ENCODE data around the gene ZAP70. TPM values are rescaled to one million over a fixed set of nuclear protein-coding genes. Genes with fewer than 3 reads are reported as not detected.

ZAP70 gene
- total and polyA plus RNA-seq, 10 donors: 35.2 to 96.1 (median 62.2) TPM

DNA sequence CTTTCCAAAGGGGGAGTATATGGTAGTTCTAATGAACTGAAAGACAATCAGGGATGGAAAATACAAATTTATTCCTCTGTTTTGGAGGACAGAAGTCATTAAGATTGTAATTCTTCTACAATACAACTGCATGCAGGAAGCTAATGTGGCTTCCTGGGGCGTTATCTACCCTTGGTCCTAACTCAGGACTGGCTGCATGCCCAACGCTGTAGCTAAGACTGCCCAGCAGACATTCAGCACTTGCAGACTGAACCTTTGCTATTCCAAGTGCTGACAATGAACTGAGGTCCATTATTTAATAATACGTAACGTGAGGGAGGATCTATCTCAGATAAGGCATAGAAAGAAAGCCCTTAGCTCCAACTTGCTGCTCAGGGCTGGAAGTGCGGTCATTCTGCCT, 53.2 kb downstream of the ZAP70 start:
- Histone ChIP-seq H3K27me3 (replicated peaks in 1 of 7) (no peaks in the 10 kb centered on the region), H3K4me1 (peaks cover 0 to 12% (median 2%) of the 10 kb centered on the region in 6 donors), H3K4me3 (no peak overlapping the region), H3K9me3 (no peaks in the 10 kb centered on the region), H3K36me3 (peaks cover 4 to 100% (median 60%) of the 10 kb centered on the region in 6 donors), H3K27ac (no peak overlapping the region)
- TF ChIP-seq, protein P1, sequence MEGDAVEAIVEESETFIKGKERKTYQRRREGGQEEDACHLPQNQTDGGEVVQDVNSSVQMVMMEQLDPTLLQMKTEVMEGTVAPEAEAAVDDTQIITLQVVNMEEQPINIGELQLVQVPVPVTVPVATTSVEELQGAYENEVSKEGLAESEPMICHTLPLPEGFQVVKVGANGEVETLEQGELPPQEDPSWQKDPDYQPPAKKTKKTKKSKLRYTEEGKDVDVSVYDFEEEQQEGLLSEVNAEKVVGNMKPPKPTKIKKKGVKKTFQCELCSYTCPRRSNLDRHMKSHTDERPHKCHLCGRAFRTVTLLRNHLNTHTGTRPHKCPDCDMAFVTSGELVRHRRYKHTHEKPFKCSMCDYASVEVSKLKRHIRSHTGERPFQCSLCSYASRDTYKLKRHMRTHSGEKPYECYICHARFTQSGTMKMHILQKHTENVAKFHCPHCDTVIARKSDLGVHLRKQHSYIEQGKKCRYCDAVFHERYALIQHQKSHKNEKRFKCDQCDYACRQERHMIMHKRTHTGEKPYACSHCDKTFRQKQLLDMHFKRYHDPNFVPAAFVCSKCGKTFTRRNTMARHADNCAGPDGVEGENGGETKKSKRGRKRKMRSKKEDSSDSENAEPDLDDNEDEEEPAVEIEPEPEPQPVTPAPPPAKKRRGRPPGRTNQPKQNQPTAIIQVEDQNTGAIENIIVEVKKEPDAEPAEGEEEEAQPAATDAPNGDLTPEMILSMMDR (IDR thresholded peaks at IDR 0.05 in 8 of 11, conservative IDR thresholded peaks at IDR 0.05 in 3 of 11): no peak
- TF ChIP-seq POLR2AphosphoS5 (IDR thresholded peaks at IDR 0.05): no peak
- no peak for DNase-seq
- WGBS, 5 donors: 56 to 76% (median 60%) methylated on average over 5 of the region's 5 CpGs
- intact Hi-C loops (cut with DNase I; ENCODE audit: low total_unique reads): no loop called here

DNA sequence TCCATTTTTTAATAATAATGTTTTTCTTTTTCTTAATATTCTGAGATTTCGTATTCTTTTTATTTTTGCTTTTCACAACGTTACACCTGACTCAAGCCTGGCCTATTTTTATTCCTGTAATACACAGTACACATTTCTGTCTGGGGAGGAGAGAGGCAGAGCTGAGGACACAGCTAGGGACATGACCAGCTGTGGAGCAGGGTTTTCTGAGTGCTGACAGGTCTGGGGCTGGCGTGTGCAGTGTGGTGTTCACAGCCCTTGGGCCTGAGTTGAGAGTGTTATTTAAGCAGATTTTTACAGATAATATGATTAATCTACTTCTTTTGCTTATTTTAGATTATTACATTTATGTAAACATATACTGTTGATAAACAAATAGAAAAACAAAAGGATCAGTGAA, 55.9 kb downstream of the ZAP70 start:
- H3K27me3 ChIP-seq (replicated peaks in 1 of 7): no peaks in the 10 kb centered on the region
- no peak overlapping the region for H3K27ac ChIP-seq
- no peaks in the 10 kb centered on the region for H3K9me3 ChIP-seq
- WGBS, 5 donors: 93 to 95% (median 94%) methylated on average over 3 of the region's 3 CpGs
- DNase-seq: no peak
- intact Hi-C loops (cut with DNase I; ENCODE audit: low total_unique reads): no loop called here
- TF ChIP-seq POLR2AphosphoS5 (IDR thresholded peaks at IDR 0.05): no peak
- TF ChIP-seq POLR2A (IDR thresholded peaks at IDR 0.05): no peak
- TF ChIP-seq, protein P1 (IDR thresholded peaks at IDR 0.05 in 8 of 11, conservative IDR thresholded peaks at IDR 0.05 in 3 of 11): no peak
- peaks cover 4 to 100% (median 62%) of the 10 kb centered on the region in 6 donors for H3K36me3 ChIP-seq
- no peak overlapping the region for H3K4me3 ChIP-seq
- H3K4me1 ChIP-seq: peaks cover 0 to 7% (median 0%) of the 10 kb centered on the region in 6 donors

DNA sequence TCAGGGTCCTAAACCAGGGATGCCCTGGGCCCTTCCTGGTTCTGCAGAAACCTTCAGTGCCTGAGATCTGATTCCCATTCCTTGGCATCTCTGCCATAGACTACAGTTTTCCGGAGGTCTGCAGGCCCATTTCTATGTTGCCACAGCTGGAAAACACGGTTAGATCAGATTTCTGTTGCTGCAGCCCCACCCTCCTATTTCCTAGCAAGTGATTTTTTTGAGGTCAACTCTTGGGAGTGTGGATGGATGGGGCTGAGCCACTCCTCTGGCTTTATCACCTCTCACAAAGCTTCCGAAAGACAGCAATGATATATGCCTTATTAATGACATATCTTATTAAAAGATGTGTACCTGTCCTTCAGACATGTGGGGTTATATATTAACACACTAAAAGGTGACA, 56.3 kb downstream of the ZAP70 start:
- TF ChIP-seq, protein P1 (IDR thresholded peaks at IDR 0.05 in 8 of 11, conservative IDR thresholded peaks at IDR 0.05 in 3 of 11): no peak
- TF ChIP-seq POLR2AphosphoS5 (IDR thresholded peaks at IDR 0.05): no peak
- TF ChIP-seq POLR2A (IDR thresholded peaks at IDR 0.05): no peak
- intact Hi-C loops (cut with DNase I; ENCODE audit: low total_unique reads): no loop called here
- DNase-seq: no peak
- WGBS, 5 donors: 90 to 96% (median 91%) methylated on average over 3 of the region's 3 CpGs
- peaks cover 0 to 7% (median 0%) of the 10 kb centered on the region in 6 donors for H3K4me1 ChIP-seq
- no peak overlapping the region for H3K27ac ChIP-seq
- H3K27me3 ChIP-seq (replicated peaks in 1 of 7): no peaks in the 10 kb centered on the region
- H3K4me3 ChIP-seq: no peak overlapping the region
- H3K9me3 ChIP-seq: no peaks in the 10 kb centered on the region
- H3K36me3 ChIP-seq: peaks cover 4 to 100% (median 62%) of the 10 kb centered on the region in 6 donors

DNA sequence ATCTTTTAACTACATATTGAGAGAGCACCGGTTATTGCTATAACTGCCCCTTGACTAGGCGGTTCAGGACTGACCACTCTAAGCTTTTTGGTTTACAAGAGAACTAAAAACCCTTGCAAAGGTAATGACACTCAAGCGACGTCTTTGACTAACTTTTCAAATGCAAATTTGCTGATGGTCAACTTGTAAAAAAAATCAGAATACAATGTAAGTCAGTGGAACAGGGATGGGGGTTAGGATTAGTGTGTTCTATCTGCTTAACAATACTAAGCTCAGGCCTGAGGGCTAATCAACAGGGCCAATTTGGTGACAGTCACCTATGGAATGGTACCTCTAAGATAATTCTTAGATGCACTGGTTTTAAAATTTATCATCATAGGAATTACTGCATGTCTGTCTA, 57.1 kb downstream of the ZAP70 start:
- no peaks in the 10 kb centered on the region for H3K27me3 ChIP-seq (replicated peaks in 1 of 7)
- DNase-seq: no peak
- H3K4me1 ChIP-seq: peaks cover 0 to 7% (median 0%) of the 10 kb centered on the region in 6 donors
- intact Hi-C loops (cut with DNase I; ENCODE audit: low total_unique reads): no loop called here
- no peak overlapping the region for H3K4me3 ChIP-seq
- 70 to 73% (median 72%) methylated on average over 4 of the region's 4 CpGs for WGBS, 5 donors
- H3K9me3 ChIP-seq: no peaks in the 10 kb centered on the region
- no peak for TF ChIP-seq POLR2A (IDR thresholded peaks at IDR 0.05)
- TF ChIP-seq POLR2AphosphoS5 (IDR thresholded peaks at IDR 0.05): no peak
- TF ChIP-seq, protein P1 (IDR thresholded peaks at IDR 0.05 in 8 of 11, conservative IDR thresholded peaks at IDR 0.05 in 3 of 11): no peak
- H3K27ac ChIP-seq: no peak overlapping the region
- peaks cover 2 to 100% (median 62%) of the 10 kb centered on the region in 6 donors for H3K36me3 ChIP-seq

Measured in spleen (tissue), 11 donors.